Middle frontal gyrus (tissue), 1 donor: ENCODE measurements around the gene ARV1.
"Not testable (repeated sequence)": the region's sequence is repeated elsewhere in the genome, so short reads cannot be mapped to it uniquely, and the experiment has no call there.

ENCODE experiments used
- DNase-seq: peaks from one replicate; pipeline ENCODE4 v3.0.0-alpha.2; 2015; ENCODE audit warnings: low spot score; ENCODE audit errors: extremely low spot score

ARV1 gene

GRCh38 chr1:231019711-231020110 is 40.8 kb downstream of the ARV1 start:
- DNase-seq: no peak

GRCh38 chr1:231020139-231020601 is 41.3 kb downstream of the ARV1 start:
- no peak for DNase-seq

- DNase-seq: no peak
Observed at GRCh38 chr1:231020816-231021215, 41.9 kb downstream of the ARV1 start.

- no peak for DNase-seq
Observed at GRCh38 chr1:231021540-231022031, 42.7 kb downstream of the ARV1 start.

- not testable (repeated sequence) for DNase-seq
Observed at GRCh38 chr1:231022543-231022942, 43.6 kb downstream of the ARV1 start.

- no peak for DNase-seq
Observed at GRCh38 chr1:231023150-231023549, 44.3 kb downstream of the ARV1 start.

- no peak for DNase-seq
Observed at GRCh38 chr1:231026576-231026975, 47.7 kb downstream of the ARV1 start.

- DNase-seq: no peak
Observed at GRCh38 chr1:231027136-231027925, 48.4 kb downstream of the ARV1 start.

GRCh38 chr1:231027971-231028370 is 49.1 kb downstream of the ARV1 start:
- DNase-seq: no peak

GRCh38 chr1:231028682-231029081 is 49.8 kb downstream of the ARV1 start:
- no peak for DNase-seq

- not testable (repeated sequence) for DNase-seq
Observed at GRCh38 chr1:231029247-231029646, 50.4 kb downstream of the ARV1 start.

- DNase-seq: no peak
Observed at GRCh38 chr1:231029841-231030240, 50.9 kb downstream of the ARV1 start.

GRCh38 chr1:231032963-231033362 is 54.1 kb downstream of the ARV1 start:
- no peak for DNase-seq

GRCh38 chr1:231035799-231036198 is 56.9 kb downstream of the ARV1 start:
- no peak for DNase-seq

GRCh38 chr1:231036416-231036815 is 57.5 kb downstream of the ARV1 start:
- no peak for DNase-seq

GRCh38 chr1:231037585-231038517 is 59.0 kb downstream of the ARV1 start:
- DNase-seq: no peak

GRCh38 chr1:231039161-231040018 is 60.5 kb downstream of the ARV1 start:
- DNase-seq: no peak

- no peak for DNase-seq
Observed at GRCh38 chr1:231040019-231040799, 61.3 kb downstream of the ARV1 start, which contains the start of gene FAM89A. Gene FAM89A, minus strand, starts transcription at chr1:231040254. Its CDS starts 43 bp downstream, at chr1:231040211.

- no peak for DNase-seq
Observed at GRCh38 chr1:231040800-231041718, 62.2 kb downstream of the ARV1 start.
